SKM-1 treated with dmso at 0.1 percent for 144 hours (cell line): ENCODE results near the gene CARS1.
"Not testable (repeated sequence)": the region's sequence is repeated elsewhere in the genome, so short reads cannot be mapped to it uniquely, and the experiment has no call there.

Experiments used
- DNase-seq: peaks from one replicate; lab custom pipeline; 2025; ENCODE audit not compliant: unreplicated experiment; lab: John Stamatoyannopoulos, UW

CARS1 gene

GRCh38 chr11:3090096-3090901 lies 33.1 kb upstream of the CARS1 start:
- no peak for DNase-seq

DNA sequence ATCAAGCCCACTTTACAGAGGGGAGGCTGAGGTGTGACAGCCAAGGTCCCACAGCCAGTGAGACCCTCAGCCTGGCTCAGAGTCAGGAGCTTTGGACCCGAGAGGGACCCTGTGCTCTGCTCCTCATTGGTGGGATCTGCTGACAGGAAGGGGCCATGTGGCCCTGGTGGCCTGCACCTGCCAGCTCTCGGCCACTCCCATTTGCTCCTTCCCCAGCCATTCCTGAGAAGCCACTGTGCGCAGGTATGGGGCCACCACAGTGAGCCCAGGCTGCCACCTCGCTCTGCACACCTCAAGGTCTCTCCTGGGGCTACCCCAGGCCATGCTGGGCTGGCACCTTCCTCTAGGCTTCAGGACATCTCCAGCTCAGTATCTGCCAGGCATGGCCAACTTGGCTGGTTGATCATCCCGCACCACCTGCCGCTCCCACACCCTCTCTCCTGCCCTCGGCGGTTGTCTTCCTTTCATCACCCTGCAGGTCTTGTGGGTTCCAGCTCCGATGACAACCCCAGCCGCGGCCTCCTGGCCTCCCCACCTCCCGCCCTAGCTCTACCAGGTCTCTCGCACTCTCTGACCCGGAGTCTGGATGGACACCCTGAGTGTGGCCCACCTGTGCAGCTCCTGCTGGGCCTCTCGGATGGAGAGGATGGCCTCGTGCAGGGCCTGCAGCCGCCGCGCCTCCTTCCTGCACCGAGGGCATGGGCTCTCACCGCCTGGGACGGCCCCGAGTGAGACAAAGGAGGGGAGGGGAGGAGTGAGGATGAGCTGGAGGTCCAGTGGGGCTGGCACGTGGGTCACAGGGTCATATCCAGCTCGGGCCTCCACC lies 32.2 kb upstream of the CARS1 start:
- no peak for DNase-seq

GRCh38 chr11:3088806-3089205 lies 31.6 kb upstream of the CARS1 start:
- DNase-seq, result no peak

- no peak for DNase-seq
These were observed 30.9 kb upstream of the CARS1 start for GRCh38 chr11:3087821-3088800.

- DNase-seq, result no peak
These were observed 30.1 kb upstream of the CARS1 start for GRCh38 chr11:3087373-3087772.

GRCh38 chr11:3086671-3087150 lies 29.5 kb upstream of the CARS1 start:
- no peak for DNase-seq

DNA sequence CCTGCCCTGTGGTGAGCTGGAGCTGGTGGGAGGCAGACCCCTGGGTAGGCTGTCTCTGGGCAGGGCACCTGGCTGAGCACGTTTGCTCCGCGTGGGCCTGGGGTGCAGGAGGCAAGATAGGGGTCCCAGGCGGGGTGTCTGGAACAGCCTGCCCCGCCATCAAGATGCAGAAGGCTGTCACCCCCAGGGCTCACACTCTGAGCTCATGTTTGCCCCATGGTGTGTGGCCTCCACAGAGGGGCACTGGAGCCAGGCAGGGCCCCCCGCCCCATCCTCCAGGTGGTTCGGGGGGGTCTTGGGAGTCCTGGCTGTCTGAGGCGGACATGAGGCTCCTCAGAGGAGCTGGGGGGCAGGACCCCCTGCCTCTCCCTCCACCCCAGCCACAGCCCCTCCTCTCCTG lies 28.9 kb upstream of the CARS1 start:
- DNase-seq, result no peak

DNA sequence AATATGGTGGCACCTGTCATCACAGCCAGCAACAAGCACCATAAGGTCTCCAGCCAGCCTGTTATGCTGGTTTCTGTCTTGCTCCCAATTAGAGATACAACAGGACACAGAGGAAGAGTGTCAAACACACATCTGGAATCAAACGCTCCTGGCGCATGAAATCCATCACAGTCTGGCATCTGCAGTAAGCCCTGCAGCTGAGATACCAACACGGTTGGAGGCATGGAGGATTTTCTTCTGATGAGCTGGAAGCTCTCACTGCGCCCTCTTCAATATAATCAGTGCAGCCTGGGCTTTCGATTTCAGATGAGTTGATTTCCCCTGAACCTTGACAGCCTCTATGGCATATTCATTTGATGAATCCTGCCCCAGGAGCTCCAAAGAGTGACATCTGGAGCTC lies 27.8 kb upstream of the CARS1 start:
- DNase-seq, result no peak

DNA sequence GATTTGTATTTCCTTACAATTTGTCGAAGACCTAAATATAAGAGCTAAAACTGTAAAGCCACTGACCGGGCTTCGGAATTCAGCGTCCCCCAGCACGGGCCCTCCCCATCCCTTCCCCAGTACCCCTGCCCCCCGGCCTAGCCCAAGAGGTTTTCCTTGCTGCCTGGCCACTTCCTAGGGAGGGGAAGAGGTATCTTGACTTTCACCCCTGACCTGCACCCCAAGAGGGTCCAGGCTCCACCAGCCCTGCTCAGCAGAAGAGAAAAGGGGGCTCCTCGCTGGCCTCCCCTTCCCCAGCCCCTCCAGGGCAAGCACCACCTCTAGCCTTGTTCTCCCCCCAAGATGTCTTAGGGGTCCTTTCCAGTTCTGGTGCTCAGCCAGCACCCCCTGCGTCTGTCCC lies 26.1 kb upstream of the CARS1 start:
- no peak for DNase-seq

GRCh38 chr11:3081386-3081751 lies 24.1 kb upstream of the CARS1 start:
- no peak for DNase-seq

- DNase-seq, result no peak
These were observed 23.6 kb upstream of the CARS1 start for GRCh38 chr11:3080733-3081385.

DNA sequence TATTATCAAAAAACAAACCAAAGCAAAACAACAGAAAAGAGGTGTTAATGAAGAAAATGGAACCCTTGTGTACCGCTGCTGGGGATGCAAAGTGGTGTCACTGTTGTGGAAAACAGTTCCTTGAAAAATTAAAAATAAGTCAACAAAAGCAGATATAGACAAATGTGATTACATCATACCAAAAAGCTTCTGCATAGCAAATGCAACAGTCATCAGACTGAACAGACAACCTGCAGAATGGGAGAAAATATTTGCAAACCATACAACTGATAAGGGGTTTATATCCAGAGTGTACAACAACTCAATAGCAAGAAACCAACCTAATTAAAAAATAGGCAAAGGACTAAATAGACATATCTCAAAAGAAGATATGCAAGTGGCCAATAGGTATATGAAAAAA lies 22.9 kb upstream of the CARS1 start:
- no peak for DNase-seq

DNA sequence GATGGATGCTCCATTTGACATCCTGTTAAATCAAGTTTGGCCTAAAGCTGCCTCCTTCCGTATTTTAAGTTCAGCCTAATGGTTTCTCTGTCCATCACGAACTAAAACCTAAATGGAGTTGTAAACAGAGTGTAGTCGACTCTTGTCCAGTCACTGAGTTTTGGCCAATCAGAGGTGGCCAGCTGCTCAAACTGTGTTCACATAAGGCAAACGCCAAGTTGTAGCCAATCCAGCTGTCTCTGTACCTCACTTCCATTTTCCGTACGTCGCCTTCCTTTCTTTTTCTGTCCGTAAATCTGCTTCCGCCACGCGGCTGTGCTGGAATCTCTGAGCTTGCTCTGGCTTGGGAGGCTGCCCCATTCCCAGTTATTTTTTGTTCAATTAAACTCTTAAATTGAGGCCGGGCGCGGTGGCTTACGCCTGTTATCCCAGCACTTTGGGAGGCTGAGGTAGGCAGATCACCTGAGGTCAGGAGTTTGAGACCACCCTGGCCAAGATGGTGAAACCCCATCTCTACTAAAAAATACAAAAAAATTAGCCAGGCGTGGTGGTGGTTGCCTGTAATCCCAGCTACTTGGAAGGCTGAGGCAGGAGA lies 20.7 kb upstream of the CARS1 start:
- no peak for DNase-seq

DNA sequence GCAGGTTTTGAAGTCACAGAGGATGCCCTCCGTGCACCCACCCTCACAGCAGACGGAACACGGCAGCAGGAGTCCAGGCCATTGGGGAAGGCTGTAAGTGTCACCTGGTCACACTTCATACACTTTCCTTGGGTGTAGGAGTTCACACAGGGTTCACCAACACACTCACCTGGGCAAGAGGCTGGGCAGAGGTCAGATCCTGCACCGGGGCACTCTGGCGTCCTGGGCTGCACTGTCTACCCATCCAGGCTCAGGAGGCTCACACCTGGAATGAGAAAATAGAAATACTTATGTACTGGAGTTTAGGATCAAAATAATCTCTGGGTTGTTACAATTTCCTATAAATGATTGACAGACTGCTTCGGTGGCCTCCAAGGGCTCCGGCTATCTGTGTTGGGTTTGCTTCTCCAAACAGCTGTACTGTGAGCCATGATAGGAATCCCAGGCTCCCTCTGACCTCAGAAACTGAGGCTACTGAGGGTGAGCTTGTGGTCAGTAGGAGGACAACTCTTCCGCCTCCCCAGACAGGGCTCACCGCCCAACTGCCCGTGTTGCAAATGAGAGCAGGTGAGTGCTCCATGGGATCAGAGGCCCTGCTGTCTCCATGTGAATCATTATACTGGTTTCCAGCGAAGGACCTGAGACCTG lies 20.1 kb upstream of the CARS1 start:
- no peak for DNase-seq

DNA sequence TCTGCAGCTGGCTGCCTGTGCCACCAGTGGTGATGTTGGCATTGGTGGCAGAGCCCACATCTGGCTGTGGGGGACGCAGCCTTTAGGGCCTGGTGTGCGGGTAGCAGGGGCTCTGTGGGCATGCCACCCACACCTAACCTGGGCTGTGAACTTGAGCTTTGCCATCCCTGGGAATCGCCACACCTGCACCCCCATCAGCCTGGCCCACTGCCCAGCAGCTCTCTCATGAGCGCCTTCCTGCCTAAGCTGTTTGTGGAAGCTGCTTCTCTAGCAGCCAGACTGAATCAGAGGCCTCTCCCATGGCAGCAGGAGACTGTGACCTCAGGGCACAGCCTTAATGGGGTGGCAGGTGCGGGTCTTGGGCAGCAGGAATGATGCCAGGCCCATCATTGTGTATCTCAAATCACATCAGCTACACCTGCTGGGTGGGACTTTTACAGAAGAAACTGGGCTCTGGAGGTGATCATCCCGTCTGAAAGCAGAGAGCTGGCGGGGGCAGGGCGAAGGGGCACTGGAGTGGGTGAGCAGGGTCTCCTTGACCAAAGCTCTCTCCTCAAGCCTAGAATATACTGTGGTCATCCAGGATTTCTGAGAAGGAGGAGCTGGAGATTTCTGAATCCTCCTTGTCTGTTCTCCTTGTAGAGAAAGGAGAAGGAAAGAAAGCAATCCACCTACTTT lies 17.8 kb upstream of the CARS1 start:
- no peak for DNase-seq

GRCh38 chr11:3073029-3073435 lies 15.8 kb upstream of the CARS1 start:
- no peak for DNase-seq

DNA sequence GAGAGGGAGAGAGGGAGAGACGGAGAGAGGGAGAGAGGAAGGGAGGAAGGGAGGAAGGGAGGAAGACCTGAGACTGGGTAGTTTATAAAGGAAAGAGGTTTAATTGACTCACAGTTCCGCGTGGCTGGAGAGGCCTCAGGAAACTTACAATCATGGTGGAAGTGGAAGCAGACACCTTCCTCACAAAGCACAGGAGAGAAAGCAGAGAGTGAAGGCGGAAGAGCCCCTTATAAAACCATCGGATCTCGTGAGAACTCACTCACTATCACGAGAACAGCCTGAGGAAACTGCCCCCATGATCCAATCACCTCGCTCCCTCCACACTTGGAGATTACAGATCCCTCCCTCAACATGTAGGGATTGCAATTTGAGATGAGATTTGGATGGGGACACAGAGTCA lies 12.2 kb upstream of the CARS1 start:
- DNase-seq, result no peak

DNA sequence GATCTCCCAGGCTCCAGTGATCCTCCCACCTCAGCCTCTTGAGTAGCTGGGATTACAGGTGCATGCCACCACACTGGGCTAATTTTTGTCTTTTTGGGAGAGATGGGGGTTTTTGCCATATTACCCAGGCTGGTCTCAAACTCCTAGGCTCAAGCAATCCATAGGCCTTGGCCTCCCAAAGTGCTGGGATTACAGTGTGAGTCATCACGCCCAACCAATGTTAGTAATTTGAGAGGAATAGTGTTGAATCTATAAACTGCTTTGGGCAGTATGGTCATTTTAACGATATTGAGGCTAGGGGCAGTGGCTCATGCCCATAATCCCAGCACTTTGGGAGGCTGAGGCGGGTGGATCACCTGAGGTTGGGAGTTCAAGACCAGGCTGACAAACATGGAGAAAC lies 9.1 kb upstream of the CARS1 start:
- DNase-seq, result not testable (repeated sequence)

GRCh38 chr11:3064709-3065108 lies 7.5 kb upstream of the CARS1 start:
- DNase-seq, result not testable (repeated sequence)
